ENCODE data around the gene DLG2. TPM values are rescaled to one million over a fixed set of nuclear protein-coding genes. Genes with fewer than 3 reads are reported as not detected.
A peak's percentile ranks its signal among the peaks of the same experiment; 100 is the strongest.

Gene DLG2
- total and polyA plus RNA-seq, 9 donors: 2.5 to 20.7 (median 12.0) TPM

GRCh38 chr11:85595285-85595884, 31.8 kb downstream of the DLG2 start:
- Histone ChIP-seq H3K27ac (no peak overlapping the region), H3K4me1 (ENCODE audit: insufficient read depth) (no peaks in the 10 kb centered on the region), H3K27me3 (no peaks in the 10 kb centered on the region), H3K36me3 (no peaks in the 10 kb centered on the region), H3K4me3 (no peak overlapping the region), H3K9me3 (no peaks in the 10 kb centered on the region)
- TF ChIP-seq, protein P1, sequence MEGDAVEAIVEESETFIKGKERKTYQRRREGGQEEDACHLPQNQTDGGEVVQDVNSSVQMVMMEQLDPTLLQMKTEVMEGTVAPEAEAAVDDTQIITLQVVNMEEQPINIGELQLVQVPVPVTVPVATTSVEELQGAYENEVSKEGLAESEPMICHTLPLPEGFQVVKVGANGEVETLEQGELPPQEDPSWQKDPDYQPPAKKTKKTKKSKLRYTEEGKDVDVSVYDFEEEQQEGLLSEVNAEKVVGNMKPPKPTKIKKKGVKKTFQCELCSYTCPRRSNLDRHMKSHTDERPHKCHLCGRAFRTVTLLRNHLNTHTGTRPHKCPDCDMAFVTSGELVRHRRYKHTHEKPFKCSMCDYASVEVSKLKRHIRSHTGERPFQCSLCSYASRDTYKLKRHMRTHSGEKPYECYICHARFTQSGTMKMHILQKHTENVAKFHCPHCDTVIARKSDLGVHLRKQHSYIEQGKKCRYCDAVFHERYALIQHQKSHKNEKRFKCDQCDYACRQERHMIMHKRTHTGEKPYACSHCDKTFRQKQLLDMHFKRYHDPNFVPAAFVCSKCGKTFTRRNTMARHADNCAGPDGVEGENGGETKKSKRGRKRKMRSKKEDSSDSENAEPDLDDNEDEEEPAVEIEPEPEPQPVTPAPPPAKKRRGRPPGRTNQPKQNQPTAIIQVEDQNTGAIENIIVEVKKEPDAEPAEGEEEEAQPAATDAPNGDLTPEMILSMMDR (IDR thresholded peaks at IDR 0.05): peak; percentile 20 to 66 (median 42)
- TF ChIP-seq EP300 (IDR thresholded peaks at IDR 0.05): no peak
- no peak for TF ChIP-seq POLR2A (IDR thresholded peaks at IDR 0.05)
- no peak for DNase-seq
- intact Hi-C loops (cut with DNase I): no loop called here

DNA sequence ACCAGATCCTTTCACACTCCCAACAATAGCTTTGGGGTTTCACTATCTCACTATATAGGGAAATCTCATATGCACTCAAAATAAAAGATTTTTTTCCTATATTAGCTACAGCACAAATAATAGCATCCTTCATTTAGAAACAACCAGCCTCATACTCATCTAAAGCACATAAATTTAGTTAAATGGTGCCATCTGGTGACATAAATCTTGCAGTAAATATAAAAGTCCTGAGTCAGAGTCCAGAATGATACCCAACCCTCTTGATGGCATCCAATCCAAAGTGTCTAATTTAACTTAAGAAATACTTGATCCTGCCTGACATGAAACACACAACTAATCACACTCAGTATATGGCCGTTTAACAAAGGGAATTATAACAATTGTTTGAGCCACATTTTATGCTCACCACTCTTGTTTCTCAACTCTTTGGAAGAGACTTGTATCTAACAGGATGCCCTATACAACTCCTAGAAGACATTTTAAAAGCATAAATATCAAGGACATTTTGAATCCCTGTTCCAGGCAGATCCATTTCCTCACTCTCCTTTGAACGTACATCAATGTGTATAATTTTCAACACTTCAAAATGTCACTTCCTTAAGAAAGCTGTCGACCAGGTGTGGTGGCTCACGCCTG, 36.2 kb downstream of the DLG2 start:
- Histone ChIP-seq H3K4me1 (ENCODE audit: insufficient read depth) (no peaks in the 10 kb centered on the region), H3K4me3 (no peak overlapping the region), H3K36me3 (no peaks in the 10 kb centered on the region), H3K9me3 (no peaks in the 10 kb centered on the region), H3K27ac (no peak overlapping the region), H3K27me3 (no peaks in the 10 kb centered on the region)
- no peak for TF ChIP-seq EP300 (IDR thresholded peaks at IDR 0.05)
- no peak for TF ChIP-seq POLR2A (IDR thresholded peaks at IDR 0.05)
- TF ChIP-seq, protein P1 (IDR thresholded peaks at IDR 0.05): no peak
- intact Hi-C loops (cut with DNase I): no loop called here
- DNase-seq: no peak
- WGBS, 3 donors: 79 to 85% (median 80%) methylated on average over 4 of the region's 4 CpGs

DNA sequence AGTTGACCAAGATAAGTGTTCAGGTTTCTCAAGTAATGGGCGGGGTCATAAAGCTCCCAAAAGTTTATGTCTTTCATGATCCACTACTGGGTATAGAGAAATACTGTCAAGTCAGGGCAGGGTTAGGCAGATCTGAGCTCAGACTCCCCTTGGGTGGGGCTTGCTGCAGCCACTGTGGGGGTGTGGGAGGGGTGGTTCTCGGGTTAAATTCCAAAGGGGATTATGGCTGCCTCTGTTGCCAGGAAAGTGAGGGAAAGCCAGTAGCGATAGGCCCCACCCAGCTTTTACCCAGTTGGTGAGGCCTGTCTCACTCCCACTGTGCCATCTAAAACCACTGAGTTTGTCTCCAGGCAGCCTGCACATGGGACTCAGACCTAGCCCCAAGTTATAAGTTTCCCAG, 37.8 kb downstream of the DLG2 start:
- Histone ChIP-seq H3K9me3 (no peaks in the 10 kb centered on the region), H3K4me3 (no peak overlapping the region), H3K4me1 (ENCODE audit: insufficient read depth) (no peaks in the 10 kb centered on the region), H3K27me3 (no peaks in the 10 kb centered on the region), H3K27ac (no peak overlapping the region), H3K36me3 (no peaks in the 10 kb centered on the region)
- intact Hi-C loops (cut with DNase I): no loop called here
- DNase-seq: no peak
- 91 to 94% (median 91%) methylated on average over 3 of the region's 3 CpGs for WGBS, 3 donors
- TF ChIP-seq, protein P1 (IDR thresholded peaks at IDR 0.05): no peak
- TF ChIP-seq EP300 (IDR thresholded peaks at IDR 0.05): no peak
- no peak for TF ChIP-seq POLR2A (IDR thresholded peaks at IDR 0.05)

DNA sequence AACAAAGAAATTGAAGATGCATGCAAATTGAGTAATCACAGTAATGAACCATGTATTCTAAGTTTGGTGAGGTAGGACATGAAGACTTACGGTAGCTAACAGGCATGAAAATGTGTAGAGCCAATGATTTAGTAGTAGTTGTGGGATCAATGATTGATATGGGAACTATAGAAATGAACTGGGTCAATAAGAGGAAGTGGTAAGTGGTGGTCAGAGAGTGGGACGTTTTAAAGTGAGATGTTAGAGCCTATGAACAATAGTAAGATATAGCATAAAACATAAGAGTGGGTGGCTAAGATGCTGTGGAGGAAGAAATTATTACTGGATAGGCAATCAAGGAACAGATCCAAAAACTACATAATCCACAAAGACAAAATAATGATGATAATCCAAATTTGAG, 45.0 kb downstream of the DLG2 start:
- no peak for TF ChIP-seq POLR2A (IDR thresholded peaks at IDR 0.05)
- no peak for TF ChIP-seq EP300 (IDR thresholded peaks at IDR 0.05)
- TF ChIP-seq, protein P1 (IDR thresholded peaks at IDR 0.05): no peak
- Histone ChIP-seq H3K36me3 (no peaks in the 10 kb centered on the region), H3K4me1 (ENCODE audit: insufficient read depth) (no peaks in the 10 kb centered on the region), H3K9me3 (no peaks in the 10 kb centered on the region), H3K27me3 (no peaks in the 10 kb centered on the region), H3K4me3 (no peak overlapping the region), H3K27ac (no peak overlapping the region)
- 81 to 90% (median 86%) methylated on average over 2 of the region's 2 CpGs for WGBS, 3 donors
- intact Hi-C loops (cut with DNase I): no loop called here
- DNase-seq: no peak

All from ovary (tissue), 9 donors.